CMK (cell line): Measurements from ENCODE around the gene SLC22A2.

ENCODE experiments used
- DNase-seq: peaks from one replicate; pipeline ENCODE4 v3.0.0-alpha.2; 2010; ENCODE audit warnings: low read depth

Gene SLC22A2

DNA sequence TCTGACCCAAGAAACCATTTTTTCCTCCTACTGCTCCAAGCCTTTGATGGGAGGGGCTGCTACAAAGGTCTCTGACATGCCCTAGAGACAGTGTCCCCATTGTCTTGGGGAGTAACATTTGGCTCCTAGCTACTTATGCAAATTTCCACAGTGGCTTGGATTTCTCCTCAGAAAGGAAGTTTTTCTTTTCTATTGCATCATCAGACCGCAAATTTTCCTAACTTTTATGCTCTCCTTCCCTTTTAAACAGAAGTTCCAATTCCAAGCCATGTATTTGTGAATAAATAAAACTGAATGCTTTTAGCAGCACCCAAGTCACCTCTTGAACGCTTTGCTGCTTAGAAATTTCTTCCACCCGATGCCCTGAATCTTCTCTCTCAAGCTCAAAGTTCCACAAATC lies 51.0 kb downstream of the SLC22A2 start:
- no peak for DNase-seq

GRCh38 chr6:160204710-160205109 lies 53.9 kb downstream of the SLC22A2 start:
- DNase-seq: no peak

DNA sequence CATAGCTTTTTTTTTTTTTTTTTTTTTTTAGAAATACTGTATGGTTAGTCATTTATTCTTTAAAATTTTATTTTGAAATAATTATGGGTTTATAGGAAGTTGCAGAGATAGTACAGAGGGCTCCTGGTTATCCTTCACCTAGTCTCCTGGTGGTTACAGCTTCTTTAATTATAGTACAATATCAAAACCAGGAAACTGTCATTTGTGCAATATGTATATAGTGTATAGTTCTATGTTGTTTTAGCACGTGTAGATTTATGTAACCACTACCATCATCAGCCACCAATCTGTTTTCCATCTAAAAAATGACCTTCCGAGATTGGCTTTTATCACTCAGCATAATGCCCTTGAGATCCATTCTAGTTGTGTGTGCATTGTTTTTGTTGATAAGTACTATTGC lies 54.7 kb downstream of the SLC22A2 start:
- DNase-seq: no peak

- DNase-seq: no peak
Observed at GRCh38 chr6:160203522-160203921, 55.1 kb downstream of the SLC22A2 start.

- no peak for DNase-seq
Observed at GRCh38 chr6:160203076-160203475, 55.5 kb downstream of the SLC22A2 start.

DNA sequence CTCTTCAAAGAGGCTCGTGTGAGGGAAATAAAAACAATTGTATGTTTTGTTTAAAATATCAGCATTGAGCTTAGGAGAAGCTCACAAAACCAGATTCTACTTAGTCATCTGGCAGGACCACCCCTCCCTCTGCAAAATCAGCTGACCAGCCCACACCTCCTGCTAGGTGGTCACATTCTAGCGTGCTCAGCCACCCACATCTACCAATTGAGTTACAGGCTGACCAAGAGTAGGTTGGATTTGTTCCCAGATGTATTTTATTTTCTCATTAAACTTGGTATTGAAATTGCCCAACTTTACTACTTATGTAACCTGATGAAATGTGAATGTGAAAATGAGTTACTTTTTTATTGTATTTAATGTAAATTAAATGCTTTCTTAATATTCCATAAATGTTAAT lies 56.2 kb downstream of the SLC22A2 start:
- DNase-seq: no peak

DNA sequence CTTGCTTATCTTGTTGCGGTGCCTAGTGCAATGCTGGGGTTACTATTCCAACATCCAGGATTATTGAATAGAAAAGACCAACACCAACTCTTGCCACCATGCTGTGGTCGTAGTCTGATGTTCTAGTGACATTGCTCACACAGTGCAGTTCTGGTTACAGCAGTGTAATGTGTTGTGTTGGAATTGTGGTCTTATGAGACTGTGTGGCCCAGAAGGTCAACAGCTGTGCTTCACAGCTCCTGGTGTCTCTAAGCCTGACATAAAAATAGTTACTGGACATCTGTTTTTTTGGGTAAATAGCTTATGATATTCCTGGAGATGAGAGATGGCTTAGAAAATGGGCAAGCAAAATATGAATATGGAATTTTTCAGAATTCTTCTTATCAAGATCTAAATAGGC lies 57.6 kb downstream of the SLC22A2 start:
- no peak for DNase-seq

DNA sequence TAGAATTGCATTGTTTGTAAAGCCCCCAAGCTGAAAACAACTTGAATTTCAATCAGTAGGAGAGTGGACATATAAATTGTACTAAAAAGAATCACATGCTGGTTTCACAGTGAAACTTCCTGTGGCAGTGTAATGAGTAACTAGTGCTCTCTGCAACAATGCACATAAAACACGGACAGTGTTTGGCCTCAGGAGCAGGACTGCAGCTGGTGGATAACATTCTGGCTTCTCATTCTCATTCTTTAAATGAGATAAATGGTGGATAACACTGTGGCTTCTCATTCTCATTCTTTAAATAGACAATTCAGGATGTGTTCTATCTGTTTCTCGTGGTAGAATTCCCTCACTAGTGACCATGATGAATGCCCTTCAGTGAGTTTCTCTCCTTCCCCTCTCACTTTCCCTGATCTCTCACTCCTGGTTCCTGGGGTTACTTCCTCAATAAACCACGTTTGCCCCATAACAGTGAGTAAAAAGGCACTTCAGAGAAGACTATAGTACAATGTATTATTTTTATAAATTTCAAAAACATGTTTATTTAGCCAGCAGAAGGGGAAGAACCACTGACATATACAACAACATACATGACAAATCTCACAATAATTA lies 59.9 kb downstream of the SLC22A2 start:
- DNase-seq: no peak

DNA sequence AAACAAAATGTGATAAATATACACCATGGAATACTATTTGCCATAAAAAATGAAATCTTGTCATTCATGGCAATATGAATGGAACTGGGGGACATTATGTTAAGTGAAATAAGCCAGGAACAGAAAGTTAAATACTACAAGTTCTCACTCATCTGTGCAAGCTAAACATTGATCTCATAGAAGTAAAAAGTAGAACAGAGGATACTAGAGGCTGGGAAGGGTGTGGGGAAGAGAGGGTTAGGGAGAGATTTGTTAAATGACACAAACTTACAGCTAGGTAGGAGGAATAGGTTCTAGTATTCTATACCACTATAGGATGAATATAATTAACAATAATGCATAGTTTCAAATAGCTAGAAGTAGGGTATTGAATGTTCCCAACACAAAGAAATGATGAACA lies 61.0 kb downstream of the SLC22A2 start:
- DNase-seq: no peak

DNA sequence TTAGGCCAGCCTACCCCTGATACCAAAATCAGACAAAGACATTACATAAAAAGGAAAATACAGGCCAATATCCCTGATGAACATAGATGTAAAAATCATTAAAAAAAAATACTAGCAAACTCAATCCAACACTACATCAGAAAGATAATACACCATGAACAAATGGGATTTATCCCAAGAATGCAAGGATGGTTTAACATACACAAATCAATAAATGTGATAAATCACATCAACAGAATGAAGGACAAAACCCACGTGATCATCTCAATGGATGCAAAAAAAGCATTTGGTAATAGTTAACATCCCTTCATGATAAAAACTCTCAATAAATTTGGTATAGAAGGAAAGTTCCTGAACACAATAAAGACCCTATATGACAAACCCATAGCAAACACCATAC lies 63.8 kb downstream of the SLC22A2 start:
- no peak for DNase-seq

DNA sequence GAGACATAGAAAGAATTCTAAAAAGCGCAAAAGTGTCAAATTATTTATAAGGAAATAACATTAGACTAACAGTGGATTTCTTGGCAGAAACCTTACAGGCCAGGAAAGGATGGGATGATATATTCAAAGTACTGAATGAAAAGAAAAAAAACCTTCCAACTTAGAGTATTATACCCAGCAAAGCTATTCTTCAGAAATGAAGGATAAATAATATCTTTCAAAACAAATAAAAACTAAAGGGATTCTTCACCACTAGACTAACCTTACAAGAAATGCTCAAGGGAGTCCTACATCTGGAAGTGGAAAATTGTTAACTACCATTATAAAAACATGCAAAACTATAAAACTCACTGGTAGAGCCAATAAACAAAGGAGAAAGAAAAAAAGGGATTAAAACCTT lies 65.8 kb downstream of the SLC22A2 start:
- no peak for DNase-seq

DNA sequence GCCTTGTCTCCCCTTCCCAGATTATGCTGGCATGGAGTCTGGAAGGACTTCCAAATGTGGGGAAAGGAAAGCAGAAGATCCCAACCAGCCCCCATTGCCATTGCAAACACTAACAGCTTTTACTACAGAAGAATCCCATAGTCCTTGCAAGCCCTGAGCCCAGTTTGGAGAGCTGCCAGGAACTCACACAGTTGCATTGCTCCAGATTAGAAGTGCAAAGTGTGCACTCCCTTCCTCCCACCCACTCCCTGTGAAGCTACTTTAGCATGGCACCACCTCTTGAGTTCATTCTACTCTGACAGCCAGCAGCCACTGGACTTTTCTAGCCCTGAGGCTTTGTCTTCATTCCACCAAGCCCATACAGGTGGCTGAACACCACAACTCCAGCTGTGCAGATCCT lies 67.6 kb downstream of the SLC22A2 start:
- DNase-seq: no peak

- DNase-seq: no peak
Observed at GRCh38 chr6:160190081-160190480, 68.5 kb downstream of the SLC22A2 start.

- no peak for DNase-seq
Observed at GRCh38 chr6:160188773-160189172, 69.8 kb downstream of the SLC22A2 start.

GRCh38 chr6:160180706-160181105 lies 77.9 kb downstream of the SLC22A2 start:
- DNase-seq: no peak

DNA sequence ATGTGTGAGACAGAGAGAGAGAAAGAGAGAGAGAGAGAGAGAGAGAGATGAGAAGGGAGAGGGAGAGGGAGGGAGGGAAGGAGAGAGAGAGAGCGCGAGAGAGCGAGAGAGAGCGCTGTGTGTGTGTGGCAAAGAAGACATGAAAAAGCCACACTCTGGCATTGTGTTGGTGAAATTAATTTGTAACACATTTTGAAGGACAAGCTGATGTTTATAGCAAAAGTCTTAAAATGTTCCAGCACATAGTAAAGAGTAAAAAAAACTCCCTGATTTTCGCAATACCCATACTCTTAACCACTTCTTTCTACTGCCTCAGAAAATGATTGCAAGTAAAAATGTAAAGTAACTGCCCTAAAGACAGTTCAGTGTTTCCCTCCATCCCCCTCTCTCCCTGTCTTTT lies 80.3 kb downstream of the SLC22A2 start:
- DNase-seq: no peak

DNA sequence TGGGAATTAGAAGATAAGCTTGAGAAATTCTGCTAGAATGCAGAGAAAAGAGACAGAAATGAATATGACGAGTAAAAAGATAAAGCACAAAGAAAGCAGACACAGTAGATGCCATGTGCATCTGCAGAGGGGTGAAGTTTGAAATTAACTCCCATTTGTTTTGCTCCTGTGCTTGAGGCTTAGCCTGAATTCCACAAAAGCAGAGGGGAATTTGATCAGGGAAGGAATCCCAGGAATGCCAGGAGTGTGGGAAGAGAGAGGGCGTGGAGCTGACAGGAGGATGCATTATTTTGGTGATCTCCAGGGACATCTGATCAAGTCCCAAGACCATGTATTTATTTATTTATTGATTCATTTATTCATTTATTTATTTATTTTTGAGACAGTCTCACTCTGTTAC lies 81.4 kb downstream of the SLC22A2 start:
- DNase-seq: no peak

GRCh38 chr6:160174681-160175080 lies 83.9 kb downstream of the SLC22A2 start:
- DNase-seq: no peak

DNA sequence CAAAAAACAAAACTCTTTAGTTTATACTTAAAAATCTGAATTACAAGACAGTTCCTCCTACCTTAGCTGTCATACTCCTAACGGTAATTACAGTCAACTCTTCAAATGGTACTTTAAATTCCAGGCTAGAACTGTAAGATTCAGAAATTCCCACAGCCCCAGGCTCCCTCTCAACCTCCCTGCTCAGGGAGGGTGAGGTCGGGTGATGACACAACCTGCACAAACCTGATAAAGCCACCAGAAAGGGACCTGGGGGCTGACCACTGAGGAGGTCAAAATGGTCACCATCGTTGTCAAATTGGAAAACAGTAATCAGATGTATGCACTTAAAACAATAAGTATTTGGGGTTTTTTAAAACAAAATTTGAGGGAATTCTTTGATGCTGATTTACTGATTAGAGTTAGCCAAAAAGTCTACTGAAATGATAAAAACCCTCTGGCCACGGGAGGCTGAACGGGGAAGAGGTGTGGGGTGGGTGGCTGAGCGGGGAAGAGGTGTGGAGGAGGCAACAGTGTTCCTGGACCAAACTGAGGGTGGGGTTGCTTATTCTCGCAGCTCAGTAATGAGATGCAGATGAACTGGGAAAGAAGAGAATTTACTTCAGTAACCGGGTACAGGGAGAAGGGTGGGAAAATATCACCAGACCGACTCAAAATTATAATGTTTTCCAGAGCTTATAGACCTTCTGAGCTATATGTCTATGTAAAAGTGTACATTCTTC lies 84.7 kb downstream of the SLC22A2 start:
- no peak for DNase-seq

- DNase-seq: no peak
Observed at GRCh38 chr6:160172704-160173103, 85.9 kb downstream of the SLC22A2 start.

- no peak for DNase-seq
Observed at GRCh38 chr6:160170018-160170680, 88.5 kb downstream of the SLC22A2 start.

GRCh38 chr6:160167604-160168399 lies 90.8 kb downstream of the SLC22A2 start:
- no peak for DNase-seq
